MM.1S (cell line): ENCODE measurements around the gene NUAK1.

Source experiments
- DNase-seq: peaks from one replicate; pipeline ENCODE4 v3.0.0-alpha.2; 2015
- H2AFZ ChIP-seq: fragments of 300-600 bp; sonication (generic); 2 replicates; pipeline ENCODE4 v1.6.0; 2016; ENCODE audit warnings: antibody characterized with exemption, low read length
- H3F3A ChIP-seq: fragments of 300-600 bp; sonication (generic); 2 replicates; pipeline ENCODE4 v1.6.1; 2016; ENCODE audit warnings: mild to moderate bottlenecking, antibody characterized with exemption, low read length, moderate library complexity, mixed read lengths; ENCODE audit not compliant: insufficient read depth
- H3K27ac ChIP-seq: fragments of 300-600 bp; sonication (generic); 2 replicates; pipeline ENCODE4 v1.5.1; 2016; ENCODE audit warnings: mild to moderate bottlenecking, low read length
- H3K27me3 ChIP-seq: fragments of 300-600 bp; sonication (generic); replicated peaks from 2 replicates; pipeline ENCODE4 v1.6.0; 2016; ENCODE audit warnings: low read length; ENCODE audit not compliant: insufficient read depth
- H3K36me3 ChIP-seq: fragments of 300-600 bp; sonication (generic); replicated peaks from 2 replicates; pipeline ENCODE4 v1.6.1; 2016; ENCODE audit warnings: mild to moderate bottlenecking, low read length, mixed read lengths; ENCODE audit not compliant: insufficient read depth
- H3K4me1 ChIP-seq: fragments of 300-600 bp; sonication (generic); 2 replicates; pipeline ENCODE4 v1.6.1; 2016; ENCODE audit warnings: low read length, mixed read lengths
- H3K4me2 ChIP-seq: fragments of 300-600 bp; sonication (generic); 2 replicates; pipeline ENCODE4 v1.6.0; 2016; ENCODE audit warnings: low read depth, low read length
- H3K4me3 ChIP-seq: fragments of 300-600 bp; sonication (generic); 2 replicates; pipeline ENCODE4 v1.5.1; 2016; ENCODE audit warnings: low read length, mixed read lengths
- H3K79me2 ChIP-seq: fragments of 300-600 bp; sonication (generic); 2 replicates; pipeline ENCODE4 v1.6.1; 2016; ENCODE audit warnings: mixed run types, low read length, mixed read lengths
- H3K9ac ChIP-seq: fragments of 300-600 bp; sonication (generic); 2 replicates; pipeline ENCODE4 v1.6.1; 2016; ENCODE audit warnings: low read length, mixed read lengths
- H3K9me2 ChIP-seq: fragments of 300-600 bp; sonication (generic); replicated peaks from 2 replicates; pipeline ENCODE4 v1.6.1; 2016; ENCODE audit warnings: mild to moderate bottlenecking, low read length, mixed read lengths; ENCODE audit not compliant: insufficient read depth
- H3K9me3 ChIP-seq: fragments of 300-600 bp; sonication (generic); replicated peaks from 2 replicates; pipeline ENCODE4 v1.6.1; 2016; ENCODE audit warnings: mild to moderate bottlenecking, low read length, mixed read lengths; ENCODE audit not compliant: insufficient read depth
- H4K20me1 ChIP-seq: fragments of 300-600 bp; sonication (generic); 2 replicates; pipeline ENCODE4 v1.6.1; 2016; ENCODE audit warnings: mild to moderate bottlenecking, low read length, moderate library complexity, mixed read lengths; ENCODE audit not compliant: insufficient read depth
- CTCF ChIP-seq: fragments of 300-600 bp; sonication (generic); IDR thresholded peaks from 2 replicates; pipeline ENCODE4 v1.5.1; 2016; ENCODE audit warnings: antibody characterized with exemption, low read length, mixed read lengths
- EZH2 ChIP-seq: fragments of 300-600 bp; sonication (generic); optimal IDR thresholded peaks from 2 replicates; pipeline ENCODE3; 2017; ENCODE audit warnings: low read depth, mild to moderate bottlenecking, antibody characterized with exemption, low read length, mixed read lengths
- EZH2phosphoT487 ChIP-seq: fragments of 300-600 bp; sonication (generic); IDR thresholded peaks from 2 replicates; pipeline ENCODE4 v1.6.1; 2018; ENCODE audit warnings: antibody characterized with exemption, low read length

The NUAK1 gene

GRCh38 chr12:106042037-106042436, 96.7 kb downstream of the NUAK1 start:
- Histone ChIP-seq H3K4me2 (no peak overlapping the region), H2AFZ (no peak overlapping the region), H3K4me1 (peaks cover 7% of the 10 kb centered on the region), H3K36me3 (no peaks in the 10 kb centered on the region), H3K79me2 (no peaks in the 10 kb centered on the region), H3K4me3 (no peak overlapping the region), H4K20me1 (no peaks in the 10 kb centered on the region), H3K27me3 (no peaks in the 10 kb centered on the region), H3K9me2 (no peaks in the 10 kb centered on the region), H3K27ac (no peak overlapping the region), H3K9me3 (no peaks in the 10 kb centered on the region), H3F3A (no peaks in the 10 kb centered on the region), H3K9ac (no peak overlapping the region)
- TF ChIP-seq EZH2 (no peak), EZH2phosphoT487 (no peak), CTCF (no peak)
- DNase-seq, result no peak

- Histone ChIP-seq H4K20me1 (no peaks in the 10 kb centered on the region), H2AFZ (no peak overlapping the region), H3F3A (no peaks in the 10 kb centered on the region), H3K27me3 (no peaks in the 10 kb centered on the region), H3K4me1 (no peaks in the 10 kb centered on the region), H3K36me3 (no peaks in the 10 kb centered on the region), H3K4me2 (no peak overlapping the region), H3K9me2 (no peaks in the 10 kb centered on the region), H3K9ac (no peak overlapping the region), H3K79me2 (no peaks in the 10 kb centered on the region), H3K27ac (no peak overlapping the region), H3K4me3 (no peak overlapping the region), H3K9me3 (no peaks in the 10 kb centered on the region)
- no peak for TF ChIP-seq CTCF
- no peak for TF ChIP-seq EZH2phosphoT487
- TF ChIP-seq EZH2, result no peak
- DNase-seq, result no peak
These were observed 98.2 kb downstream of the NUAK1 start for GRCh38 chr12:106040521-106040920.

GRCh38 chr12:106039646-106040404, 98.9 kb downstream of the NUAK1 start:
- H4K20me1 ChIP-seq, result no peaks in the 10 kb centered on the region
- no peaks in the 10 kb centered on the region for H3K36me3 ChIP-seq
- H3K4me3 ChIP-seq, result no peak overlapping the region

More at GRCh38 chr12:106039646-106040404, 98.9 kb downstream of the NUAK1 start:
- Histone ChIP-seq H3F3A (no peaks in the 10 kb centered on the region), H3K79me2 (no peaks in the 10 kb centered on the region), H3K9me2 (no peaks in the 10 kb centered on the region), H3K9me3 (no peaks in the 10 kb centered on the region), H3K9ac (no peak overlapping the region), H3K4me2 (no peak overlapping the region), H3K27me3 (no peaks in the 10 kb centered on the region), H3K27ac (no peak overlapping the region), H2AFZ (no peak overlapping the region), H3K4me1 (no peaks in the 10 kb centered on the region)
- TF ChIP-seq EZH2phosphoT487 (no peak), EZH2 (no peak), CTCF (no peak)
- no peak for DNase-seq
